CD4-positive, alpha-beta T cell treated with Interleukin-6 at 100 ng/mL for 8 hours (primary cell): ENCODE data around the gene SEMA5A.
"Not testable (repeated sequence)": the region's sequence is repeated elsewhere in the genome, so short reads cannot be mapped to it uniquely, and the experiment has no call there.

Source experiments
- DNase-seq: peaks from one replicate; pipeline ENCODE4 v3.0.0-alpha.2; 2020; ENCODE audit warnings: mixed read lengths, low spot score

SEMA5A gene

DNA sequence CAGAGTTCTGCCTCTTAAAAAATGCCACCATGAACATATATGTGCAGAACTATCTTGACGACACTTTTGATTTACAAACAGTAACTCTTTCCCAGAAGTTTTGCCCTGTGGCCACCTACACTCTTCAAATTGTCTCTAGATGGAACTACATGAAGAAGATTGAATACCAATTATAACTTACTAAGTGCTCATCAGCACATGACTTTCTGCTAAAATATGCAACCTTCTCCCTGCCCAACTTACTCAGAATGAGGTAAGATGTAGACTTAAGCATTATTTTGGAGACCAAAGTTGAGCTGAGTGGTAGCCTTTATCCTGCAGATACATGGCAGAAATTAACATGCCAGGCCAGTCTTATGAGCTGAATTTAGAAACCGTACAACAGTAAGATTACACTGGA, 105.4 kb downstream of the SEMA5A start:
- DNase-seq, result no peak

DNA sequence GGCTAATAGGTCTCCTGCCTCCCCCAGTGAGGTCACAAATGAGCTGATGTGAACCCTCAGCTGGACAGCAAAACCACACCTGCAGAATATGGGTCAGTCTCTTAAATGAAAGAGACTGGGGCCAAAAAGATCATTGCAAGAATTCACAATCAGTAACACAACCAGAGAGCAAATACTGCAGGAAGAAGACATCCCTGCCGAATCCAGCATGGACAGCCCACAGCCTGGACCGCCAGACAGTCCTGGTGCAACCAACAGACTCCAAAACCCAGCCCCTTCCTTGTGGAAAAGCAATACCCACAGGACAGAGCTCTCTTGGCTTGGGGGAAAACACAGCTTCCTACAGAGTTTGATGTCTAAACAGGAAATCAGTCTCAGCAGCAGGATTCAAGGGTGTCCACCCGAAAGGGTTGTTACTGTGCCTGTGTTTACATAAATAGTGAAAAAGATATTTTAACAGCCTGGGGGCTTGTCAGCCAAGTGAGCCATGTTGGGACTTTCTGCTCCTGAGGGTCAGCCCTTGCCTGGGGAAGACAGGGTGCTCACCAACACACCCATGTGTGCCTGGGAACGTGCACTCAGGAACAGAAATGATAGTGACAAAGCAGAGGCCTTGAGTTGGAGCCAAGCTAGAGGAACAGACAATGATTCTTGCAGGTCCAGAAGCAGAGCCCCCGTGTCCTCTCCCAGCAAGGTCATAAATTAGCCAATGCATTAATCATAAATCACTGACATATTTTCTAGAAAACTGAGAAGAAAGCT, 106.2 kb downstream of the SEMA5A start:
- DNase-seq, result no peak

DNA sequence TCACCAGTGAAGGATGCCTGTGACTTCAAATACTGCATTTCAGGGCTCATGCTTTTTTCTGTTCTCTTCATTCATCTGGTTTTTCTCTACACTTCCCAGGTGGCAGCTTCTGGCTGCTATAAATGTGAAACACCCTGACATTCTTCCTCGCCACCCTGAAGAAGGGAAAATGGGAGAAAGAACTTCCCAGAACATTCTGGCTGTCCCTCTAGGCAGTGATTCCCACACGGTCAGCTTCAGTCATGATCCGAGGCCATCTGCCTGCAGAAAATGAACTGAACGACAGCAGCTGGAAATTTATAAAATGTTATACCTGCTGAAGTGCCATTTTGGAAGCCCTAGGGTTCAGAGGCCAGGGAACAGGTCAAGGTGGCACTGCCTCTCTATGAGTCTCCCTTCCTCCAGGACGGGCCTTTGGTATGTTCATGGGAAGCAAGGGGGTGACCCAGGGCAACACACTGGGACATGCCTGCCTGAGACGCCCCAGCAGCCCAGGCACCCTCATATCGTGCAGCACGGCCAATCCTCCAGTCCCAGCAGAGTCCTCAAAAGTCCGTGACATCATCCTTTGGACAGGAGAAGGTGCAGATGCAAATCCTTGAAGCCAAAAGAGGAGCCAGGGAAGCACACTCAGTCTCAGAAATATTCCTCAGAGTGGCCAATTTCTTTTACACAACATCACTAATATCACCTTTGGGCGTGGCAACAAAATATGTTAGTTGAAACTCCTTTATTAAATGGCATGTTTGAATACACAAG, 107.1 kb downstream of the SEMA5A start:
- DNase-seq, result no peak

DNA sequence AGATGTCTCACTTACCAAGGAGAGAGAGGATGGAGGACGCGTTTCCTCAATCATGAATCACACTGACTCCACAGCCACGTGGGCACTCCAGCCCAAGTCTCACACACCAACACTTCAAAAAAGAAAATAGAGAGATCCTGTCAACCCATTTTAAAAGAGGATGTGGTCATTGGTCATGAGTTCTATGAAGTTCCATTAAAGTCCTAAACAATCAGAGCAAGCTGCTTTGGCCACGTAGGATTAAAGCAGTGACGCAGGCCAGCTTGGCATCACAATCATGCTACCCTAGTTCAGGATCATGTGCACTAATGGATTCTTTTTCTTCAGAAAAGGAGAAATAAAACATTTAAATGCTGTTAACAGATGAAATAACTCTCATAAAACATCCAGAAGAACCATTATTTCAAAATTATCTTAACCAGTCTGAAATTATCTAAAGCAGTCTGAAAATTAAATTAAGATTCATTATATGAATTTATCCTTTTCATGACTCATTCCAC, 108.1 kb downstream of the SEMA5A start:
- no peak for DNase-seq

DNA sequence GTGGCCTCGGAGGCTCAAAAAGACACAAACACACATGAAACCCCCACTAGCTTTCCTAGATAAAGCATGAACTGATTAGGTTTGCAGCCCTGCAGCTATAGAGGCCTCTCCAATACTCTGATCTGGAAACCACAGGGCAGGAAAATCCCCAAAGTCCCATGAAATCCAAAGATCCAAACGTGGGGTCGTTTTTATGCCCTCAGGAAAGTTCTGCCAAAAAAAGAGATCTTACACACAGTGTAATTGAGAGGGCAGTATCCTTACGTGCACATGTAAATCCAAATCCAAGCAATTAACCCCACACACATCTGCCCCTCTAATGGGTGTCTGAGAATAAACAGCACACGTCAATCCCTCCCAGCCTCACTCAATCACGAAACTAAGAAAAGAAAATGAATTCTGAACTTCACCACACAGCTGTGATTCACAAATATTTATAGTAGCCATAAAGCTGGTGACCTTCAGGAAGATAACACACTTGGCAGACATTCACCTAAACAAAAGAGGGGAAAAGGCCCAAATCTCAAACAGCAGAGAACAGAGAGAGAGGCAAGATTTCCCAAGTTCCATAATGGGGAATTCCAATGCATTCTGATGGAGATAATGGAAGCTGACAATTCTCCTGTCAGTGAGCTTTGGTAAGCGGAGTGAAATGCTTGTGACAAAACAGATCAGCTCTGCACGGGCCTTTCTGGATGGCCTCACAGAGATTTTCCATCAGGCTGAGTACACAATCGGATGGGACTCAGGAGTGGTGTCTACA, 114.2 kb downstream of the SEMA5A start:
- no peak for DNase-seq

DNA sequence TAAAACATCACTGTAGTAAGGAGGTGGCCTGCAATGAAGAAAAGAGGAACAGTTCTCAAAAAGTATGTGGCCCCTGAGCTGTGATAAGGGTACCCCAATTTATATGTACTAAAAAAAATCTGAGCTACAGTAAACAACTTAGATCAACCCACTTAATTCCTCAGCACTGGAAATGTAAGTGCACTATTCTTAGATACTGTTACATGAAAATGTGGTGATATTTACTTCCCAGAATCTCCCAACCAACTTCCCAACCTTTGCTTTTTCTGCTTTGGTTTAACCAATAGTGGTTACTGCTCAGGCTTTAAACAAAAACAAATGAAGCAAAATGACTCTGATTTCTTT, 114.8 kb downstream of the SEMA5A start:
- DNase-seq, result no peak

DNA sequence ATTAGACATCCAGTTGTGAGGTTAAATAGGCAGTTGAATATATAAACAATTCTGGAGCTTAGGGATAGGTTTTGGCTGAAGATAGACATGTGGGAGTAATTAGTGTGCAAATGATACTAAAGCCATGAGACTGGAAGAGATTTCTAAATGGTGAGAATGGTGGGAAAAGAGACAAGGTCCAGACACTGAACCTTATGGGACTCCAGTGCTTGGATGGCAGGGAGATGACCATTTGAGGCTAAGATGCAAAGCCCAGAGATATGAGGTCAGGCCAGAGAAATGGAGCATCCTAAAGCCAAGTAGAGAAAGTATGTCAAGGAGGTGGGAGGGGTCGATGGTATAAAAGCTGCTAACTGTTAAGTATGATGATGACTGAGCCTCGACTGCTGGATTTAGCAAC, 115.6 kb downstream of the SEMA5A start:
- DNase-seq, result no peak

DNA sequence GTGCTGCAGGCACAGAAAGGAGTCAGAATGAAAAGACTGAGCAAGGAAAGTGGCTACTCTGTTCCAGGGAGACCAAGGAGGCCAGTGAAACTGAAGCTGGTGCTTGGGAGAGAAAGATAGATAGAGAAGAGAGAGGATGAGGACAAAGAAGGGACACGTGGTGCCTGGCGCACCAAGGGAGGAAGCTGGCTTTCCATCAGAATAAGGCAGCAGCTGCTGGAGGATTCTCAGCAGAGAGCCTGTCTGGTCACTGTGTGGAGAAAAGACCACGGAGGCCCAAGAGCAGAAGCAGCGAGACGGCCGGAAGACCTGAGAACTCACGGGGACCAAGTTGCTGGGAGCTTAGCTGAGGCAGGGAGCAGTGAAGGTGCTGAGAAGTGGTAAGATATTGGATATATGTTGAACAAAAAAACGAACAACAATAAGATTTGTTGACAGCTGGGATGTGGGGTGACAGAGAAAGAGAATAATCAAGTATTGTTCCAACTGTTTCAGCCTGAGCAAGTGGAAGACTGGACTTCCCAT, 116.1 kb downstream of the SEMA5A start:
- DNase-seq, result no peak

DNA sequence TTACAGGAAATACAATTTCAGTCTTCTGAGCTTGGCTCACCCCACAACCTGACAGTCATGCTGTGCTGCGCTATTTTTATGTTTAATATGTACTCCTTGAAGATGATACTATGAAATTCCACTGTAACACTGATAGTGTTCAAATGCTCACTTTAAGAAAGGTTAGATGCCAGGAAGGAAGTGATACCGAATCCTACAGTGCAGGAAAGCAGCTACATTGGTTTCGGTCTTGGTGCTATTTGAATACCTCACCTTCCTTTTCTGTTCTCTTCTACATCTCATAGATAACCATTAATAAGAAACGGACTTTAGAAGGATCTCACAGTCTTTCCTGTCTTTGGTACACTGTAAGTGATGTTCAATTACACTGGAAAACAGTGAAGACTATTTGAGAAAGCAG, 117.6 kb downstream of the SEMA5A start:
- DNase-seq, result no peak

DNA sequence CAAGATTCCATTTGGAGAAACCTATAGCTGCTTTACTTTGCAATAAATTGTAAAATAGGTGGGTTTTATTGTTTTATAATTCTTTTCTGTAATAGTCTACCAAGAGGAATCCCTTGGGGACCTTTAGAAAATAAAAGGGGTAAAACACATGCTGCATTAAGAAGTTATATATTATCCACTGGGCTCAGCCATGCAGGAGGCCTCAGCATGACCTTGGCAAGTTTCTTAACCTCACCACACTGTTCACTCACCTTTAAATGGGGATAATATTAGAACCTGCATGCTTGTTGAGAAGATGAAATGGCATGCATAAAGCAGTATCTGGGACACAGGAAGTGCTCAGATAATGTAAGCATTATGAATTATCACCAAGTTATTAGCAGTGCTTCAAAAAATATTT, 120.2 kb downstream of the SEMA5A start:
- DNase-seq, result no peak

DNA sequence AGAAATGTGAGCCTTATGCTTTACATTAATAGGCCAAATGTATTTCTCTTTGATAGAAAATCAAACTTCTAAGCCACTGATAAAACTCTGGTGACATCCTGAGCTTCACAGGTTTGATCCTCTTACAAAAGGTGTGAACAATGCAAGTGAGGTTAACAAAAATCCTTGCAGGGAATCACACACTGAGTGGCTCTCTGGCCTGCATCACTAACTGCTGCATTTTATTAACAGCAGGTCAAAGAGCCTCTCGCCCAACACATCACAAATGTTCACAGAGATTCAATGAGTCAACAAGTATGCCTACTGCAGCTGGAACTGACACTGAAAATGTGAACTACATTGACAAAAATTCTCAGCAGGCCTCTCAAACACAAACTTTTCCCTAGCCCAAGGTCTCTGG, 122.3 kb downstream of the SEMA5A start:
- DNase-seq, result no peak

DNA sequence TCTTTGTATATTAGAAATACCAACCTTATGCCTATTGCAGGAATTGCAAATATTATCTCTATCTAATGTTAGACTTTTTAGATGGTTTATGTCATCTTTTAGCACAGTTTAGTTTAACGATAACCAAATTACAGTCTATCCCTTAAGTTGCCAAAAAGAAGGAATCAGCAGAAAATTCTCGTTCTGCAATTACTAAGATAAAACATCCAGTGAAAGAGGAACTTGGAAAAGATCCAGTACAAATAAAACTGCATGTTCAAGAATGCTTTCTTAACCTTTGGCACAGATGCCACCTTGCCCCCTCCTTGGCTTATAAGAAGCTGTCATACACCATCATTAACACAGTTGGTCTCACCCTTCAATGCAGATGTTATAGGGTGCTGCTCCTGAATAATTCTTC, 124.0 kb downstream of the SEMA5A start:
- no peak for DNase-seq

DNA sequence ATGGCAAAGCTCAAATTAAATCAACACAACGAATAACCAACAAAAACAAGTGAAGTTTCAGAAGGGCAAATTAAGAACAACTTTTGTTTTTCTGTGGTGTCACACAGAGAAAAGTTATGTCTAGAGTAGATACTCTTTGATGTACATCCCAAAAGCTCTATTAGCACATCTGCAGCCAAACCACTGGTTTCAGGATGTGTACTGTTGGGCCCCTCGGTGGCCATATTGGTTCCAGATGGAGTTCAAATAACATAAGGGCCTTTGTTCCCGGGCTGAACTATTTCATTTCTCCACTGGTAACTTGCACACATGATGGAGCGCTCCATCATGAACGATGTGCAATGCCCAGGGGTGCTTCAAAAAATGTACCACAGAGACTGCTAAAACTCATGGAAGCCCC, 126.1 kb downstream of the SEMA5A start:
- no peak for DNase-seq

DNA sequence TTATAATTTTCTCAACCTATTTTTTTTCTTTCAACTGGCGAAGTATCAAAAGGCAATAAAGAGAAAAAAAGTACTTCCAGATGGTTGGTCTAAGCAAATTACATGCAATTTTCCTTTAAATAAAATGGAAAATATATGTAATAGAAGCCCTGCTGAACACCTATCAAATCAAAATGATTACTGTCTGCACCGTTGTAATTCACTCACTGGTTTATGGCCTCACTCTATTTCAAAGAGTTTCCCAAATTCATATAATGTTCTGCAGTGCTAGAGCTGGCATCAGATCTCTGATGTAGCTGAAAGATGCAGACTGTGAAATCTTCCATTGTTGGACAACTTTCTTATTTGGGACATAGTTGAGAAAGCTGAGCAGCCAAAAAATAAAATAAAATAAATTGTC, 130.3 kb downstream of the SEMA5A start:
- no peak for DNase-seq

DNA sequence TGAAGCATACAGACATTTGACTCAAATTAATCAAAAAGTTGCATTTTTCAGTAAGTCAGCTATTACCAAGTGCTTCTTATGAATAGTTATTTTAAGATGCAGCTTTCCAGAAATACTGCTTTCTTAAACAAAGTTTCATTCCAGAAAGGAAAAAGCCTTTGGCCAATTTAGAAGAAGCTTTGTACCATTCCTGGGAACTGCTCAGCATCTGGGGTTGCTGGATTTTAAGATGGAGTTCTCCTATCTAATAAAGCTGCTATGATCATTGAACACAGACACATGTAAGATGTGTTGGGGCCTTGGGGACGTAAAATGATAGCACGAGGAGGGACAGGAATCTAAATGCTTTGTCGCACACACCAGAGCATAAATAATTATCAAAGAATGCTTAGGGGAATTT, 130.8 kb downstream of the SEMA5A start:
- no peak for DNase-seq

DNA sequence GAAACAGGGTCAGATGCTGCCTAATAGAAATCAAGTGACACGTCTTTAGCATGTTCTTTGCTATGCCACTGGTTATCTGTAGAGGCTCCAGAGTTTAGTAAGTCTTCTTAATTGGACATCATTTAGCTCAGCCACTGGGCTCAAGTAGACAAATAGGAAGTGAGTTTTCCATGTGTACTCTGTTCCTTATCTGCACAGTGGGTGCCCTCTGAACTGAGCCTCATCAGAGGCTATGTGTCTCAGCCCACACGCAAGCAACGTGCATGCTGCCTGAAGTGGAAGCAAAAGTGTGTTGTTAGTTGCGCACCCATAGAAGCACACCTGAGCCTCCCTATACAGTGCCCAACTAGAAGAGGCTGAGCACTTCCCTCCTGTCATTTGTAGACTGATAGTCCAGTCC, 134.7 kb downstream of the SEMA5A start:
- DNase-seq, result no peak

DNA sequence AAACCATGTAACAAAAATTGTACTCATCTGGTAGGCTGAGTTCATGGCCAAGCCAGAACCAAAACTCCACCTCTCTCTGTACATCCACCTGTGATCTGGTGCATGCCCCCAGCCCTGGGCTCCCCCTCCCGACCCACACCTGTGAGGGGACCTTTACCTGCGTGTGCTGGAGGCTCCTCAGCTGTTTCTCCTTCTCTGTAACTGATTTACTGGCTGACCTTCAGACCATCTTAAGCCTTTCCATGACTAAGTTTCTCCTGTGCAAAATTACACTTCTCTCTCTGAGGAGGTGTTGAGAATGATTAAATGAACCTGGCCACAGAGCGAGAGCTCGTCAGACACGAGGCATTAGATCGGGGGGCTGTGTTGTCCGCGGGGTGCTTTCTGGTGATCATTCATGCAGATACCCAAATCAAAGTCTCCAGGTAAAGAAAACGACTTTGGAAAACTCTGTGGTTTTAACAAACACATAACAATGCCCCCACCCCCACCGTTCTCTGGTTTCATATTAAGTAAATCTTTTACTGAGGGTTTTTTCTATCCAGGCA, 136.4 kb downstream of the SEMA5A start:
- no peak for DNase-seq

DNA sequence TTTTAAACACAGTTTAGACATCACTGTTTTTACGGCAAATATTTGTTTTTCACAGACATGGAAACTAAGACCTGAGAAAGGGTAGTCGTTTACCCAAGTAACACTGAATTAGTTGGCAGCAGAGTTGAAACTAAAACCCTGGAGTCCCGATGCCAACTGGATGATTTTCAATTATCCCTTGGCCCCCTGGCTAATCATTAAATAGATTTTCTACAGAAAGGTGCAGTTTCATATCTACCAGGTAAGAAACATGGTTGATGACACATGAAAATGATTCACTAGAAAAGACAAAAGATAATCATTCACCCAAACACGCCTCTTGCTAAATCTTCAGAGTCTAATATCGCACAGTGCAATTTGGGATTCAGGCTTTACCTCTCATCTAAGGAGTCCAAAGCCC, 136.9 kb downstream of the SEMA5A start:
- DNase-seq, result no peak

DNA sequence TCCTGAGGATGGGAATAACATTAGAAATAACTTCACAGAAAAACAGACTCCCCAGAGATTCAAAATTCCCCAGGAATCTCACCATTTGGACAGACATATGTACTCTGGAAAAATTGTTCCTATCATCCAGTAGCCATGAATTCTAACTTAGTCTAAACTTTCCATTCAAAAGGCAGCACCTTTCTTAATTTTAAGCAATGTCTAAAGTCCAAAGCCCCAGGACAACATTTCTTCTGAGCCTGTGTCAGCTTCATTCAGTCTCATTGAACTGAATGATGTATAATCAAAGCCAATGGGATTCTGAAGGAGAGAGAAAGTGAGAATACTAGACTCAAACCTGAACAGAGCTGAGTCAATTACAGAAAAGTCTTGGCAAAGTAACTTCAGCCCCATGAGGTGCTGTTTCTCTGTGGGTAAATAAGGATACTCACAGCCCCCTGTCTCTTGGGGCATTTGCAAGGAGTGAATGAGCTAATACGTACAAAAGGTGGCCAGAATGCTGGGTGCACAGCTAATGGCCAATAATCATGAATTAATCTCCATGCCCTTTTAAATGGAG, 140.6 kb downstream of the SEMA5A start:
- no peak for DNase-seq

DNA sequence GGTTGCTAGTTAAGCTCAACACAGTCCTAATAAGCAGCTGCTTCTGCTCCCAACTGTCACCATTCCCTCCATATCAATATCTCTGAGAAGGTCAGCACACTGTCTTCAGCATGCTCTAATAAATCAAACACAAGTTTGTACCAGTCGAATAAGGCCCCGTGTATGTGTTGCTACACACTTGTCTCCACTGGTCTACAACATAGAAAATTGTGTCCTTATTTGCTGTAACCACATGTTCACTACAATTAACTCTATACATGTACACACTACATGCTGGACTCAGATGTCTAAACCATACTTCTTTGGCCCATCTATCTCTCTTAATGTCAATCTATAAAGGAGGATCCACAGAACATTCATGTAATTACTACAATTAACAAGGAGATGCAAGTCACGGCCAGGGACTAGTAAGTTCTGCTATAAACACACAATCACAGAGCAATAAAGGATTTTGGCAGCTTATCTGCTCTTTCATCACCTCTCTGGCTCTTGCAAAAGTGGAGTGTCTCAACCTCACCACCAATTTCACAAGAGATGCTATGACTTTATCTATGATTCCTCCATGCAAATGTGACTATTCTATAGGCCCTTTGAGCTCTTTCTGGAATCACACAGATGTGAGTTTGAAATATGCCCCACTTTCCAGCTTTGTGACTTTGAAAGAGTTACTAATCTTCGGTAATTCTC, 143.9 kb downstream of the SEMA5A start:
- no peak for DNase-seq

DNA sequence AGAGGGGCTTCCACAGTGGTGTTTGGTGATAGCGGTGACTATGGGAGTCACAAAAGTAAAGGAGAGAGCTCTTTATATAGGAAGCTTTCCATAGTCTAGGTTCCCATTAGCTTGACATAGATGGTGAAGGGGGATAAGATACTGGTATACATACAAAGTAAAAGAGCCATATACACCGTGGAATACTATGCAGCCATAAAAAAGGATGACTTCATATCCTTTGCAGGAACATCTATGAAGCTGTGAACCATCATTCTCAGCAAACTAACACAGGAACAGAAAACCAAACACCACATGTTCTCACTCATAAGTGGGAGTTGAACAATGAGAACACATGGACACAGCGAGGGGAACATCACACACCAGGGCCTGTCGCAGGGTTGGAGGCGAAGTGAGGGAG, 146.1 kb downstream of the SEMA5A start:
- not testable (repeated sequence) for DNase-seq
